Tibial artery (tissue), 4 donors: ENCODE measurements around the gene SLC4A5.

Experiments used
- DNase-seq, 2 donors: peaks; one replicate each; pipeline ENCODE4 v3.0.0-alpha.2; 2019
- H3K27ac ChIP-seq, 2 donors: fragments of 200-600 bp; sonication (generic) in 1 of 2; 1 replicate in 1 of 2; 2 replicates in 1 of 2; pipeline ENCODE4 v1.5.1; 2018 to 2019; ENCODE audit warnings: mild to moderate bottlenecking in 1 of 2
- H3K27me3 ChIP-seq, 2 donors: fragments of 200-600 bp; sonication (generic) in 1 of 2; one replicate each; pipeline versions ENCODE4 v1.5.1 to v1.6.0; 2016 to 2019
- H3K36me3 ChIP-seq, 3 donors: fragments of 200-600 bp; sonication (generic) in 2 of 3; one replicate each; pipeline ENCODE4 v1.5.1; 2016 to 2019; ENCODE audit warnings: mild to moderate bottlenecking in 2 of 3
- H3K4me1 ChIP-seq, 4 donors: fragments of 200-600 bp; sonication (generic) in 2 of 4; 1 replicate in 3 of 4; 2 replicates in 1 of 4; pipeline ENCODE4 v1.5.1; 2016 to 2019
- H3K4me3 ChIP-seq, 2 donors: fragments of 200-600 bp; sonication (generic) in 1 of 2; 1 replicate in 1 of 2; 2 replicates in 1 of 2; pipeline ENCODE4 v1.5.1; 2018 to 2019; ENCODE audit warnings: mild to moderate bottlenecking in 2 of 2
- H3K9me3 ChIP-seq, 3 donors: fragments of 200-600 bp; sonication (generic) in 1 of 3; one replicate each; pipeline ENCODE4 v1.5.1; 2016 to 2019
- CTCF ChIP-seq, 2 experiments: fragments of 200-600 bp in 1 of 2; fragments of 450-650 bp in 1 of 2; IDR thresholded peaks; one replicate each; pipeline ENCODE4 v1.5.1; 2017 to 2019; ENCODE audit warnings: antibody characterized with exemption in 2 of 2, mild to moderate bottlenecking in 1 of 2, moderate library complexity in 1 of 2
- intact Hi-C: fragments of 100-400 bp; cut with DNase I; formaldehyde crosslinking; loops from one replicate; pipeline ENCODE4 v1.15.0; 2023; ENCODE audit warnings: low total_unique reads

The SLC4A5 gene

DNA sequence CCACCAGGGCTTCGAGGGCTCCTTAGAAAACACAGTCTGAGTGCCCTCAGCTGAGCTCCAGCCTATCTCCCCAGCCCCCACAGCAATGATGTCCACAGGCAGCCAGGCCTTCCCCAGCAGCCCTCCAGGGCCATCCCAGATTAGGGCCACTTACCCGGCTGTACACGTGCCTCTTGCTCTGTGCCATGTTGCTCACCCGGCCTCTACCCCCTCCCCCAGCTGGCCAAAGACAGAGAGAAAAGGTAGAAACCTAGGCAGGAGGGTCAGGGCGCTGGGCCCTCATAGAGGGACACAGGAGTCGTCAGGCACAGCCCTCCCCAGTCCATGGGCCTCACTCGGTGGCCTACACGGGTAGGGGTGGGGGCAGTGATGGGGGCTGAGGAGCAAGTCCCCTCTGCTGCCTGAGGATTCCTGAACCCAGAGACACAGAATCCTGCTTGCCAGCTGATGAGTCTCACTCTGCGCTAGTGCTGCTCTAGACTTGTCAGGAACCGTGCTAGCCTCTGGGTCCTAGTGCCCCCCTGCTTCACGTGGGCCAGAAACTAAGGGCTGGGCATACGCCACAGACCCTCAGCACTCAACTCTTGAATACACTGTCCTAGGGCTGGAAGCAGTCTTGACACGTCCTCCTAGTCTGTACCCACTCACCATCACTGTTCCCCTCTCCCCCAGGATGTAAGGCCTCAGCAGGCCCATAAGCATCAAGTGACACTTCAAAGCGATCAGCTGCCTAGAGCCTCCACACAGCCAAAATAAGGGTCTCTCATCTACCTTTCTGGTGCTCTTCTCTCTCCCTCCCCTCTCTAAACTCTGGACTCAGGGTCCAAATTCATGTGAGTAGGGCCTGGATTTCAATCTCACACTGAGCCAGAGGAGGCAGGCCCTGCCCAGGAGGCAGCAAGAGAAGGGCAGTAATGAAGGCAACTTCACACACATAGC is 36.9 kb upstream of the SLC4A5 start, which contains the start of gene DCTN1:
TSS of gene DCTN1 (minus strand) at position 461 of the 939 bp plus-strand sequence. CDS start at position 187, 274 bp downstream.
- Histone ChIP-seq H3K4me3 (peak within 1 kb of the TSS; percentile 42 to 54), H3K36me3 (peaks cover 5 to 29% (median 25%) of the 10 kb centered on the region in 3 donors), H3K27me3 (no peaks in the 10 kb centered on the region), H3K4me1 (peaks cover 6 to 67% (median 45%) of the 10 kb centered on the region in 4 donors), H3K27ac (peak within 1 kb of the TSS; percentile 43 to 52), H3K9me3 (no peaks in the 10 kb centered on the region)
- intact Hi-C loops, result no loop called here
- DNase-seq, result no peak
- no peak for TF ChIP-seq CTCF (IDR thresholded peaks at IDR 0.05)

DNA sequence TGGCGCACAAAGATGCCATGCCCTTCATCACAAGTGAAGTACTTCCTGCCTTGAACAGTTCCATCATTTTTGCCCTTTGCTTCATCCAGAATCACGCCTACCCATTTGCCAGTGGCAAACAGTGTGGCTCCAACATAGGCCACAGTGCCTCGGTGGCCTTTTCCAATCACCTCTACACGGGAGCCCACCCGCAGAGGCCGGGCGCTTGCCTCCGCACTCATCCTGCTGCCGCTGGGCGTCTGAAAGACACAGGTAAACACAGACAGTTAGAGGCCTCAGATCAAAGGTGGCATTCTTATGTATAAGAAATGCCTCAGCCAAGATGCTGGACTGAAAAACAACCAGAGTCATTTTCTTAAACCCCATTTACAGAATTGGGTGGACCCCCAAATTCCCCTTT is 34.8 kb upstream of the SLC4A5 start:
- no peak overlapping the region for H3K27ac ChIP-seq
- H3K27me3 ChIP-seq, result no peaks in the 10 kb centered on the region
- TF ChIP-seq CTCF (IDR thresholded peaks at IDR 0.05), result no peak
- no peak for DNase-seq
- intact Hi-C loops, result no loop called here
- H3K9me3 ChIP-seq, result no peaks in the 10 kb centered on the region
- H3K4me3 ChIP-seq, result no peak overlapping the region
- peaks cover 5 to 30% (median 25%) of the 10 kb centered on the region in 3 donors for H3K36me3 ChIP-seq
- H3K4me1 ChIP-seq, result peaks cover 0 to 67% (median 40%) of the 10 kb centered on the region in 4 donors

DNA sequence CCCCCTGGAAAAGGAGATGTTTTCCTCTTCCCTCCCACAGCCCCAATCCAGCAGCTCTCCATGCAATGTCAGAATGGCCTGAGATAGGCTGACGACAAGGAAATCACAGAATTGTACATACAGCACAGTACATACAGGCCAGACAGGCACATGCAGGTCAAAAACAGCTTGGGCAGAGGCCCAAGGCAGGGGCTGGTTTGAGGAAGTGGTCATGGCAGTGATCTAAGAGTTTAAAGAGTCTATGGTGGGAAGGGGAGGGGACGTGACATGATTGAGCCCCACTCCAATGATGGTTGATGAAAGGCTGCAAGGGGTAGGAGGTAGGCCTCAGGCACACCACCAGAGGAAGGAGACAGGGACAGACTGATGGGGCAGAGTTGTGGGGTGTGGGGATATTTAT is 32.6 kb upstream of the SLC4A5 start:
- Histone ChIP-seq H3K4me1 (peaks cover 0 to 51% (median 33%) of the 10 kb centered on the region in 4 donors), H3K36me3 (peaks cover 10 to 48% (median 34%) of the 10 kb centered on the region in 3 donors), H3K4me3 (no peak overlapping the region), H3K9me3 (no peaks in the 10 kb centered on the region), H3K27me3 (no peaks in the 10 kb centered on the region), H3K27ac (no peak overlapping the region)
- DNase-seq, result no peak
- no peak for TF ChIP-seq CTCF (IDR thresholded peaks at IDR 0.05)
- intact Hi-C loops, result no loop called here

- peak; percentile 66 to 89 for DNase-seq
Measured at GRCh38 chr2:74374509-74375205, 31.4 kb upstream of the SLC4A5 start.

More at GRCh38 chr2:74374509-74375205, 31.4 kb upstream of the SLC4A5 start:
- Histone ChIP-seq H3K4me3 (peak overlapping the region; percentile 22 to 45), H3K27ac (peak overlapping the region; percentile 7 to 24), H3K27me3 (no peaks in the 10 kb centered on the region), H3K4me1 (peaks cover 0 to 39% (median 22%) of the 10 kb centered on the region in 4 donors), H3K36me3 (peaks cover 22 to 60% (median 45%) of the 10 kb centered on the region in 3 donors), H3K9me3 (no peaks in the 10 kb centered on the region)
- no peak for TF ChIP-seq CTCF (IDR thresholded peaks at IDR 0.05)
- intact Hi-C loops, result no loop called here
